Measurements from ENCODE around the gene LSM14A.
"Not testable (repeated sequence)": the region's sequence is repeated elsewhere in the genome, so short reads cannot be mapped to it uniquely, and the experiment has no call there.

Gene LSM14A

DNA sequence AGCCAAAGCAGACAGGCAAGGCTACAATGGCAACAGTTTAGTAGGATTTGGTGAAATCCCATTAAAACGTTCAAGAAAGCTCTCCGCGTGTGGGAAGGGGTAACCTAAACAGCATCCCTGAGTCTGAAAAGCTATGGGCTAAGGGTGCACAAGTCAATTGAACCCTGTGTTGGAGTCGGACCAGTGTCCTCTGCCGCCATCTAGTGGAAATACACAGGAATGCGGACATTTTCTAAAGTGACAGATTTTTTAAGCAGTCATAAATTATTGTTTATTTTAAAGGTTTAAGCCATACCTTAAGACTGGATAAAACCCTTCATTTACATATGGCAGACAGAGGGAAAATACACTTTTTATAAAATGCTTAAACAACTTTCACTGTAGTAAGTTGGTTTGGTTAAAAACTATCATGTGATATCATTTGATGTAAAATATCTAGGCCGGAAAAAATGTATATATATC lies 26.5 kb upstream of the LSM14A start:
- H3K9ac ChIP-seq (ENCODE audit: low read depth, low read length), result no peak overlapping the region

DNA sequence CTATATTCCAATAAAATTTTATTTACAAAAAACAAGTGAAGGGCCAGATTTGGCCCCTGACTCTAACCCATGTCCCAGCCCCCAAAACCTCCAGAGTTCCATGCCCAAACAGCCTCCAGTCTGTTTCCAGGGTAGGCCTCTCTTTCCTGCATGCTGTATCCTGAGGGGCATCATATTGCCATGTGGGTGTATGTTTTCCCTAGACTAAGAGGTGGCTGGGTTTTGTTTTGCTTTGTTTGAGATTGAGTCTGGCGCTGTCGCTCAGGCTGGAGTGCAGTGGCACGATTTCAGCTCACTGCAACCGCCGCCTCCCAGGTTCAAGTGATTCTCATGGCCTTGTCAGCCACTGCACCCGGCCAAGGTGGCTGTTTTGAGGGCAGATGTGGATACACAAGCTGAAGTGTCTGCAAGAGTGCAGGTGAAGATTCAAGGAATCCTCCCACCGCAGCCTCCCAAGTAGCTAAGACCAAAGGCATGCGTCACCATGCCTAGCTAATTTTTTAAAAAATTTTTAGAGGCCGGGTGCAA lies 23.6 kb upstream of the LSM14A start:
- Histone ChIP-seq H3K9ac (ENCODE audit: low read depth, low read length) (no peak overlapping the region), H3K36me3 (ENCODE audit: insufficient read depth, low read length) (no peaks in the 10 kb centered on the region), H3K4me1 (ENCODE audit: insufficient read depth, low read length) (no peaks in the 10 kb centered on the region), H3K9me3 (ENCODE audit: control insufficient read depth, insufficient read depth, low read length) (no peaks in the 10 kb centered on the region)

More for the DNA sequence above, 26.5 kb upstream of the LSM14A start:
- no peaks in the 10 kb centered on the region for H3K9me3 ChIP-seq (ENCODE audit: control insufficient read depth, insufficient read depth, low read length)
- H3K36me3 ChIP-seq (ENCODE audit: insufficient read depth, low read length), result no peaks in the 10 kb centered on the region
- H3K4me1 ChIP-seq (ENCODE audit: insufficient read depth, low read length), result no peaks in the 10 kb centered on the region

DNA sequence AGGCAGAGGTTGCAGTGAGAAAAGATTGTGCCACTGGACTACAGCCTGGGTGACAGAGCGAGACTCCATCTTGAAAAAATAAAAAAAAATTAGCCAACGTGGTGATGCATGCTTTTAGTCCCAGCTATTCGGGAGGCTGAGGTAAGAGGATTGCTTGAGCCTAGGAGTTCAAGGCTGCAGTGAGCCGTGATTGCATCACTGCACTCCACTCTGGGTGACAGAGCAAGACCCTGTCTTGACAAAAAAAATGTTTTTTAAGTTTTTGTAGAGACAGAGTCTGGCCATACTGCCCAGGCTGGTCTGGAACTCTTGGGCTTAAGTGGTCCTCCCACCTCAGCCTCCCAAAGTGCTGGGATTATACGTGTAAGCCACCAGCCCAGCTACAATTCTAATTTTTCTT lies 22.4 kb upstream of the LSM14A start:
- no peaks in the 10 kb centered on the region for H3K36me3 ChIP-seq (ENCODE audit: insufficient read depth, low read length)
- H3K9ac ChIP-seq (ENCODE audit: low read depth, low read length), result no peak overlapping the region
- H3K4me1 ChIP-seq (ENCODE audit: insufficient read depth, low read length), result no peaks in the 10 kb centered on the region
- H3K9me3 ChIP-seq (ENCODE audit: control insufficient read depth, insufficient read depth, low read length), result no peaks in the 10 kb centered on the region

DNA sequence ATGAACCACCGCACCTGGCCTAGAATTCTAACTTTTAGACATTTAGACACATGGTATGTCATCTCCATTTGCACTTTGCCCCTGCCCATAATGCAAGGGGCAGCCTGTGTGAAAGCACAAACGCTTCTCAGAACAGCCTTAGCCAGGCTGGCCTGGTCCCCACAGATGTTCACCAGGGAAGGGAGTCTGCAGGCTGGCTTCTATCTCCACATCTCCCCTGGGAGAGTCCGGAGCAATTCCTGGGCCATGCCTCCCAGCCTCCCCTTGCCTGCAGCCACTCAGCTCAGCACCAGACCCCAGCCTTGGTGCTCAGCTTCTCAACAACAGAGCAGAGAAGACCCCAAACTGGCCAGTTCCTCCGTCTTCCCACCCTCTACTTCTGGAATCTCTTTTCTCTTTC lies 21.7 kb upstream of the LSM14A start:
- Histone ChIP-seq H3K4me1 (ENCODE audit: insufficient read depth, low read length) (no peaks in the 10 kb centered on the region), H3K9ac (ENCODE audit: low read depth, low read length) (no peak overlapping the region), H3K36me3 (ENCODE audit: insufficient read depth, low read length) (no peaks in the 10 kb centered on the region), H3K9me3 (ENCODE audit: control insufficient read depth, insufficient read depth, low read length) (no peaks in the 10 kb centered on the region)

DNA sequence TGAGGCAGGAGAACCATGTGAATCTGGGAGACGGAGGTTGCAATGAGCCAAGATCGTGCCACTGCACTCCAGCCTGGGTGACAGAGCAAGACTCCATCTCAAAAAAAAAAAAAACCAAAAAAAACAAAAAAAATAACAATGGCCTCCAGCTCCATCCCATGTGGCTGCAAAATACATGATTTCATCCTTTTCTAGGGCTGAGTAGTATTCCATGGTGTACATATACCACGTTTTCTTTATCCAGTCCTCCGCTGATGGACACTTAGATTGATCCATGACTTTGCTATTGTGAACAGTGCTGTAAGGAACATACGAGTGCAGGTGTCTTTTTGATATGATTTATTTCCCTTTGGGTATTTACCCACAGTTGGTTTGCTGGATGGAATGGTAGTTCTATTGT lies 20.9 kb upstream of the LSM14A start:
- Histone ChIP-seq H3K4me1 (ENCODE audit: insufficient read depth, low read length) (no peaks in the 10 kb centered on the region), H3K36me3 (ENCODE audit: insufficient read depth, low read length) (no peaks in the 10 kb centered on the region), H3K9me3 (ENCODE audit: control insufficient read depth, insufficient read depth, low read length) (no peaks in the 10 kb centered on the region), H3K9ac (ENCODE audit: low read depth, low read length) (no peak overlapping the region)

DNA sequence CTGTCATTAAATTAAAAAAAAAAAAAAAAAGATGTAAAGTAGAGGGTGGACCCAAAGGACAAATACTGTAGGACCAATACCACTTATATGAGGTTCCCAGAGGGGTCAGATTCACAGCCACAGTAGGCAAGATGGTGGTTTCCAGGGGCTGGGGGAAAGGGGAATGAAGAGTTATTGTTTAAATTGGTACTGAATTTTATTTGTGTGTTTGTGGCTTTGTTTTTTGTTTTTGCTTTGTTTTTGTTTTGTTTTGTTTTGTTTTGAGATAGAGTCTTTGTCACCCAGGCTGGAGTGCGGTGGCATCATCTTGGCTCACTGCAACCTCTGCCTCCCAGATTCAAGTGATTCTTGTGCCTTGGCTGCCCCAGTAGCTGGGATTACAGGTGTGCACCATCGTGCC lies 17.9 kb upstream of the LSM14A start:
- H3K9ac ChIP-seq (ENCODE audit: low read depth, low read length), result no peak overlapping the region
- H3K9me3 ChIP-seq (ENCODE audit: control insufficient read depth, insufficient read depth, low read length), result no peaks in the 10 kb centered on the region
- H3K36me3 ChIP-seq (ENCODE audit: insufficient read depth, low read length), result no peaks in the 10 kb centered on the region
- no peaks in the 10 kb centered on the region for H3K4me1 ChIP-seq (ENCODE audit: insufficient read depth, low read length)

DNA sequence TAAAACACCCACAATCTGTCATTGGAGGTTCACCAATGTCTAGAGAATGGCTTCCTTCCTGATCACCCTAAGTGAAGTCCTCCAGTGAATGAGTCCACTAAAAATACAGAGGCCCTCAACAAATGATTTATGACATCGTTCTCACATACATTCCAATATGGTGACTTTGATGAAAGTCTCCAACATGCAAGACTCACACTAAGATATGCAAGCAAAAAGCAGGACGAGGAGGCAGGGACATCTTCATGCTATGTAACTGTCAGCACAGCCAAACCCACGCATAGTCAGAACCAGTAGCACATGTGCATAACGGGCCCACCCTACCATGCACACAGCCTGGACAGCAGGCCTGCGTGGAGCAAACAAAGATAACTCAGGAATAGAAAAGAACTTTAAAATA lies 16.6 kb upstream of the LSM14A start:
- no peaks in the 10 kb centered on the region for H3K4me1 ChIP-seq (ENCODE audit: insufficient read depth, low read length)
- H3K36me3 ChIP-seq (ENCODE audit: insufficient read depth, low read length), result no peaks in the 10 kb centered on the region
- H3K9ac ChIP-seq (ENCODE audit: low read depth, low read length), result no peak overlapping the region
- no peaks in the 10 kb centered on the region for H3K9me3 ChIP-seq (ENCODE audit: control insufficient read depth, insufficient read depth, low read length)

DNA sequence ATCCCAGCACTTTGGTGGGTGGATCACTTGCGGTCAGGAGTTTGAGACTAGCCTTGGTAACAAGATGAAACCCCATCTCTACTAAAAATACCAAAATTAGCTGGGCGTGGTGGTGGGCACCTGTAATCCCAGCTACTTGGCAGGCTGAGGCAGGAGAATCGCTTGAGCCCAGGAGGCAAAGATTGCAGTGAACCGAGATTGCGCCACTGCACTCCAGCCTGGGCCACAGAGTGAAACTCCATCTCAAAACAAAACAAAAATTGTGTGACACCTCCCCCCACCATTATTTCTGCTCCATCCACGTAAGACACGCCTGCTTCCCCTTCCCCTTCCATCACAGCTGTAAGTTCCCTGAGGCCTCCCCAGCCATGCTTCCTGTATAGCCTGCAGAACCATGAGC lies 13.3 kb upstream of the LSM14A start:
- not testable (repeated sequence) for H3K36me3 ChIP-seq (ENCODE audit: insufficient read depth, low read length); H3K9ac ChIP-seq (ENCODE audit: low read depth, low read length); H3K4me1 ChIP-seq (ENCODE audit: insufficient read depth, low read length); H3K9me3 ChIP-seq (ENCODE audit: control insufficient read depth, insufficient read depth, low read length)

DNA sequence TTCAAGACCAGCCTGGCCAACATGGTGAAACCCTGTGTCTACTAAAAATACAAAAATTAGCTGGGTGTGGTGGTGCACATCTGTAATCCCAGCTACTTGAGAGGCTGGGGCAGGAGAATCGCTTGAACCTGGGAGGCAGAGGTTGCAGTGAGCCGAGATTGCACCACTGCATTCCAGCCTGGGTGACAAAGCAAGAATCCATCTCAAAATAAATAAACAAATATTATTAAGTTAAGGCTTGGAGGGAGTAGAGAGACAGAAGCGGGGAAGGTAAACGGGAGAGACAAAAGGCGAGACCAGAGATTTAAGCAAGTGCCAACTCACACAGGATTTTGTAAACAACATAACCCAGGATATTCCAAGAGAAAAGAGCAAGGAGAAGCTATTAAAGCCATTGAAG lies 12.8 kb upstream of the LSM14A start:
- H3K36me3 ChIP-seq (ENCODE audit: insufficient read depth, low read length); H3K9me3 ChIP-seq (ENCODE audit: control insufficient read depth, insufficient read depth, low read length); H3K4me1 ChIP-seq (ENCODE audit: insufficient read depth, low read length); H3K9ac ChIP-seq (ENCODE audit: low read depth, low read length): not testable (repeated sequence)

DNA sequence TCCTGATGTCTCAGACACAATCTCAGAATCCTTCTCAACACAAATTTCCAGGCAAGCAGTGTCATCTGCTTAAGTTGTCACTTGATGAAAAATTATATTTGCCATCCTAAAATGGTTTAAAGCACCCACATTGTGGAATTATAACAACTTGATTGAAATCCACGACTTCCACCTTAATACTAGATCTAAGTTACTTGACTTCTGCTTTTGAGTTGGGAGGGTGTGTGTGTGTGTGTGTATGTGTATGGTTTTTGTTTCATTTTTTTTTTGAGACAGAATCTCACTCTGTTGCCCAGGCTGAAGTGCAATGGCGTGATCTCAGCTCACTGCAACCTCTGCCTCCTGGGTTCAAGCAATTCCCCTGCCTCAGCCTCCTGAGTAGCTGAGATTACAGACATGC lies 10.4 kb upstream of the LSM14A start:
- not testable (repeated sequence) for H3K36me3 ChIP-seq (ENCODE audit: insufficient read depth, low read length); H3K4me1 ChIP-seq (ENCODE audit: insufficient read depth, low read length); H3K9me3 ChIP-seq (ENCODE audit: control insufficient read depth, insufficient read depth, low read length); H3K9ac ChIP-seq (ENCODE audit: low read depth, low read length)

DNA sequence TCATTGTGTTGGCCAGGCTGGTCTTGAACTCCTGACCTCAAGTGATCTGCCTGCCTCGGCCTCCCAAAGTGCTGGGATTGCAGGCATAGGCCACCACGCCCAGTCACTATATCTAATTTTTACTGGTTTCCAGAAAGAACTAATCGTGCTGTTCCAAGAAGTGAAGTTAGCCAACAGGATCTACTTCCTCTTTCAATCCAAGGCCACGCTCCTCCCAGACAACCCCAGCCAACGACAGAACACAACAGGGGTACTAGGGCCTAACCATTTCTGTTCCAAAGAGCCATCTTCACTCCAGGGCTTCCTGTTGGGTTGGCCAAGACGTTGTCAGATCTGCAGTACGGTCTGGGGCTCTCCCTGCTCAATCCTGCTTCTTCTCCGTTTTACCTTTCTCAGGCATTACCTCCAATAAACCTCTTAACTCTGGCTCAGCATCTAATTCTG lies 7.0 kb upstream of the LSM14A start:
- Histone ChIP-seq H3K9me3 (ENCODE audit: control insufficient read depth, insufficient read depth, low read length) (no peaks in the 10 kb centered on the region), H3K4me1 (ENCODE audit: insufficient read depth, low read length) (no peaks in the 10 kb centered on the region), H3K9ac (ENCODE audit: low read depth, low read length) (no peak overlapping the region), H3K36me3 (ENCODE audit: insufficient read depth, low read length) (no peaks in the 10 kb centered on the region)

DNA sequence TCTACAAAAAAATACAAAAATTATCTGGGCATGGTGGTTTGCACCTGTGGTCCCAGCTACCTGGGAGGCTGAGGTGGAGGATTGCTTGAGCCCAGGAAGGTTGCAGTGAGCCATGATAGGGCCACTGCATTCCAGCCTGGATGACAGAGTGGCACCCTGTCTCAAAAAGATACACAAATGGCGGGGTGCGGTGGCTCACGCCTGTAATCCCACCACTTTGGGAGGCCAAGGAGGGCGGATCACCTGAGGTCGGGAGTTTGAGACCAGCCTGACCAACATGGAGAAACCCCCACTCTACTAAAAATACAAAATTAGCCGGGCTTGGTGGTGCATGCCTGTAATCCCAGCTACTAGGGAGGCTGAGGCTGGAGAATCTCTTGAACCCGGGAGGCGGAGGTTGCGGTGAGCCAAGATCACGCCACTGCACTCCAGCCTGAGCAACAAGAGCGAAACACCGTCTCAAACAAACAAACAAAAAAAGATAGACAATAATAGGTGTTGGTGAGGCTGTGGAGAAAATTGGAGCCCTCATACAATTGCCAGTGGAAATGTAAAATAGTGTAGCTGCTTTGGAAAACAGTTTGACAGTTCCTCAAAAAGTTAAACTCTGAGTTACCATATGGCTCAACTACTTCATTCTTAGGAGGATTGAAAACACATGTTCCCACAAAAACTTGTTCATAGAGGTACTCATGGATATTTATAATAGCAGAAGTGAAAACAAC lies 2.7 kb upstream of the LSM14A start:
- not testable (repeated sequence) for H3K4me1 ChIP-seq (ENCODE audit: insufficient read depth, low read length); H3K36me3 ChIP-seq (ENCODE audit: insufficient read depth, low read length); H3K9ac ChIP-seq (ENCODE audit: low read depth, low read length); H3K9me3 ChIP-seq (ENCODE audit: control insufficient read depth, insufficient read depth, low read length)

DNA sequence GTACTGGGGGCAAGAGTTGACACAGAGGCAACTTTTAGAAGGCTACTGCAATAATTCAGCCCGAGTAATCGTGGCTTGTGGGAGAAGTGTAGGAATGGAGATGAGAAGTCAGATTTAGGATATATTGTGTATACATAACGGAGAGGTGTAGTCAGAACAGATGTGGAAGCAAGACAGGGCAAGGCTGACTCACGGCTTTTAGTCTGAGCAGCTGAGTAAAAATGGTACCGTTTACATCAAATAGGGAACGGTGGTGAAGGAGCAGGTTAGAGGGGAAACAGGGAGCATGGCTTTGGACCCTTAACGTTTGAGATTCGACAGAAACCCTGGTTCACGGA lies 796 bp upstream of the LSM14A start:
- H3K9me3 ChIP-seq (ENCODE audit: control insufficient read depth, insufficient read depth, low read length), result no peaks in the 10 kb centered on the region
- H3K9ac ChIP-seq (ENCODE audit: low read depth, low read length), result peak overlapping the region; percentile 90

DNA sequence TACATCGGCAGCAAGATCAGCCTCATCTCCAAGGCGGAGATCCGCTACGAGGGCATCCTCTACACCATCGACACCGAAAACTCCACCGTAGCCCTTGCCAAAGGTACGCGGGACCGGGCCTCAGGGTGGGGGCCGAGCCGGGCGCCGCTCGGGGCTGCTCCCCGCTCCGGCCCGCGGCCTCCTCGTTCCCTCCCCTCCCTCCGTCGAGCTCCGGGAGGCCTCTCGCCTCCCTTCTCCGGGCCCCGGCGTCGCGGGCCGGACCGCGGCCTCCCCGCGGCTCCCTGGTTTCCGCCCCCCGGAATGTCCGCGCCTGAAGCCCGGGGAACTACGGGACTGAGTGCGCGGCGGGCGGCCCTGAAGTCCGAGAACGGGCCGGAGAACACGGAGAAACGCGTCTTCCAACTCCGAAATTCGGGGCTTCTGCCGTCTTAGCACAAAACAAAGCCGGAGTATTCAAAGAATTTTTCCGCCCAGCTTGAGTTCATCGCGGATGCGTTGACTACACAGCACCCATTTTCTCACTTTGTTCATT lies 423 bp downstream of the LSM14A start:
- peak overlapping the region; percentile 90 for H3K9ac ChIP-seq (ENCODE audit: low read depth, low read length)
- peaks cover 7% of the 10 kb centered on the region for H3K4me1 ChIP-seq (ENCODE audit: insufficient read depth, low read length)
- 0 out of 2 replicates have a peak, but pooled peaks cover 3% of the 10 kb centered on the region for H3K36me3 ChIP-seq (ENCODE audit: insufficient read depth, low read length)
- no peaks in the 10 kb centered on the region for H3K9me3 ChIP-seq (ENCODE audit: control insufficient read depth, insufficient read depth, low read length)

More for the DNA sequence above, 796 bp upstream of the LSM14A start:
- 0 out of 2 replicates have a peak, but pooled peaks cover 3% of the 10 kb centered on the region for H3K36me3 ChIP-seq (ENCODE audit: insufficient read depth, low read length)
- peaks cover 4% of the 10 kb centered on the region for H3K4me1 ChIP-seq (ENCODE audit: insufficient read depth, low read length)

DNA sequence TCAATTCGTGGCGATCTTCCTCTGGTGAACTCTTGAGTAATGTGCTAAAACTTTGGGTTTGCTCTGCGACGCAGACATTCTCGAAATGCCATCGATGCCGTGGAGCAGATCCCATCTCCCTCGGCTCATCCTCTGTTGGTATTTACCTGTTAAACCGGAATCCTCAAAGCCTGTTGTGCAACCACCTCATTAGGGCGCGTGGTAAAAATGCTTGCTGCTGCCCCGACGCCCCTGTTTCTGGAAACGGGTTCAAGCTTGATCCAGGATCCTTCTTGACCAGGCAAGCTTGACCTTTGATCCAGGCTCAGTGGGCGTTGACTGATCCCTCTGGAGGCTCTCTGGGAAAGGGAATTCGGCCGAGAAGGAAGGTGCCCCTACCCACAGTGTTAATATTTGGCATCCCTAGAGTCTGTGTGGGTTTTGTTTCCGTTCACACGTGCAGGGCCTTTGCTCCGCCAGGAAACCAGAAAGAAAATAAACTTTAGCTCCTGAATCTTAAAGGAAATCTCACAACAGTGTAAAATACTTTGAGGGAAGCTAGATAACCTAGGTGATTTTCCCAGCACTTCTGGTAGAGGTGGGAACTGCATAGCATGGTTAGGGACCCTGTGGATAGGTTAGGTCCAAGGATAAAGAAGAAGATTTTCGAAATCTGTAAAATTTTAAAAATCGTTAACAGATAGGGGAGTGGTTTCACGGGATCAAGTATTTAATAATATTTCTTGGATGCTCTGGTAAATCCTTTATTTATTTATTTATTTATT lies 1.1 kb downstream of the LSM14A start:
- Histone ChIP-seq H3K9ac (ENCODE audit: low read depth, low read length) (peak overlapping the region; percentile 90), H3K4me1 (ENCODE audit: insufficient read depth, low read length) (peaks cover 7% of the 10 kb centered on the region), H3K9me3 (ENCODE audit: control insufficient read depth, insufficient read depth, low read length) (no peaks in the 10 kb centered on the region), H3K36me3 (ENCODE audit: insufficient read depth, low read length) (0 out of 2 replicates have a peak, but pooled peaks cover 3% of the 10 kb centered on the region)

Data from ES-I3 (cell line).